IMR-90 (cell line): ENCODE data around the gene TBX3. TPM values are rescaled to one million over a fixed set of nuclear protein-coding genes. Genes with fewer than 3 reads are reported as not detected.

Experiments used
- ATAC-seq: fragments of 200-7000 bp; cut with Tn5 transposase; 2 replicates; pipeline ENCODE4 v1.9.1; 2020; ENCODE audit warnings: low read depth, mild to moderate bottlenecking, moderate library complexity
- BruUV-seq: library from RNA; stranded (reverse); fragments of 400-500 nt; replicated peaks from 2 replicates; lab custom pipeline; 2021; lab: Mats Ljungman, UMichigan
- CTCF ChIA-PET: fragments of 300-600 bp; formaldehyde crosslinking; extraction: SDS; loops from one replicate; lab custom pipeline; 2021; ENCODE audit warnings: antibody characterized with exemption; lab: Yijun Ruan, JAX
- POLR2A ChIA-PET: fragments of 300-600 bp; sonication (Branson Sonifier 250); formaldehyde crosslinking; loops from one replicate; lab custom pipeline; 2022; ENCODE audit warnings: antibody characterized with exemption; ENCODE audit not compliant: unreplicated experiment; lab: Charles Lee
- DNase-seq: peaks from one replicate; pipeline ENCODE4 v3.0.0; 2013
- H2AFZ ChIP-seq: replicated peaks from 2 replicates; pipeline ENCODE3; 2013; ENCODE audit warnings: low read length, mild to moderate bottlenecking; ENCODE audit not compliant: poor library complexity
- H2AK5ac ChIP-seq: 2 replicates; pipeline ENCODE4 v1.6.1; 2013; ENCODE audit warnings: low read depth, low read length, inconsistent platforms
- H2AK9ac ChIP-seq: replicated peaks from 2 replicates; pipeline ENCODE3; 2013; ENCODE audit warnings: mild to moderate bottlenecking, low read depth, low read length, moderate library complexity; ENCODE audit not compliant: poor library complexity
- H2BK120ac ChIP-seq: 2 replicates; pipeline ENCODE4 v1.6.1; 2013; ENCODE audit warnings: low read depth, low read length, inconsistent platforms
- H2BK15ac ChIP-seq: 3 replicates; pipeline ENCODE4 v1.6.1; 2013; ENCODE audit warnings: low read depth, low read length, inconsistent platforms
- H2BK20ac ChIP-seq: 2 replicates; pipeline ENCODE4 v1.6.1; 2013; ENCODE audit warnings: low read depth, mild to moderate bottlenecking, inconsistent platforms, low read length, moderate library complexity
- H2BK5ac ChIP-seq: 2 replicates; pipeline ENCODE4 v1.6.1; 2013; ENCODE audit warnings: mild to moderate bottlenecking, low read depth, low read length, inconsistent platforms; ENCODE audit not compliant: poor library complexity, severe bottlenecking
- H3K14ac ChIP-seq: replicated peaks from 2 replicates; pipeline ENCODE4 v1.6.1; 2013; ENCODE audit warnings: low read depth, low read length, inconsistent platforms
- H3K18ac ChIP-seq: 2 replicates; pipeline ENCODE4 v1.6.1; 2013; ENCODE audit warnings: low read depth, low read length, control low read depth
- H3K23ac ChIP-seq: 2 replicates; pipeline ENCODE4 v1.6.1; 2013; ENCODE audit warnings: low read depth, low read length, inconsistent platforms
- H3K27ac ChIP-seq: 2 replicates; pipeline ENCODE4 v1.5.1; 2013; ENCODE audit warnings: mild to moderate bottlenecking, control low read depth, low read length; ENCODE audit not compliant: insufficient read depth
- H3K27me3 ChIP-seq: 2 replicates; pipeline ENCODE4 v1.6.1; 2013; ENCODE audit warnings: low read length; ENCODE audit not compliant: control insufficient read depth, insufficient read depth
- H3K36me3 ChIP-seq: 2 replicates; pipeline ENCODE4 v1.6.1; 2013; ENCODE audit warnings: low read length, mixed read lengths; ENCODE audit not compliant: control insufficient read depth, insufficient read depth
- H3K4ac ChIP-seq: 2 replicates; pipeline ENCODE4 v1.6.1; 2013; ENCODE audit warnings: low read depth, low read length, inconsistent platforms
- H3K4me1 ChIP-seq: 2 replicates; pipeline ENCODE4 v1.6.1; 2013; ENCODE audit warnings: low read length, mixed read lengths; ENCODE audit not compliant: control insufficient read depth, insufficient read depth
- H3K4me2 ChIP-seq: 2 replicates; pipeline ENCODE4 v1.6.1; 2013; ENCODE audit warnings: low read depth, mild to moderate bottlenecking, control low read depth, low read length, moderate library complexity
- H3K4me3 ChIP-seq: 2 replicates; pipeline ENCODE4 v1.5.1; 2013; ENCODE audit warnings: low read depth, mild to moderate bottlenecking, control low read depth, low read length, moderate library complexity; ENCODE audit not compliant: insufficient read depth
- H3K56ac ChIP-seq: 2 replicates; pipeline ENCODE4 v1.6.1; 2013; ENCODE audit warnings: low read length, inconsistent platforms; ENCODE audit not compliant: insufficient read depth; ENCODE audit errors: extremely low read depth
- H3K79me1 ChIP-seq, 2 experiments: 2 replicates each; pipeline ENCODE4 v1.6.1; 2013; ENCODE audit warnings: low read length in 2 of 2, inconsistent platforms in 1 of 2, low read depth in 1 of 2
- H3K9ac ChIP-seq: 2 replicates; pipeline ENCODE4 v1.6.1; 2013; ENCODE audit warnings: low read depth, low read length, control low read depth
- H3K9me1 ChIP-seq: 2 replicates; pipeline ENCODE4 v1.6.1; 2013; ENCODE audit warnings: low read length, inconsistent platforms; ENCODE audit not compliant: insufficient read depth
- H3K9me3 ChIP-seq: 2 replicates; pipeline ENCODE4 v1.6.1; 2013; ENCODE audit warnings: low read length; ENCODE audit not compliant: control insufficient read depth, insufficient read depth
- H4K20me1 ChIP-seq: 2 replicates; pipeline ENCODE4 v1.6.1; 2013; ENCODE audit warnings: low read length, inconsistent platforms; ENCODE audit not compliant: insufficient read depth
- H4K5ac ChIP-seq: 2 replicates; pipeline ENCODE4 v1.6.1; 2013; ENCODE audit warnings: mild to moderate bottlenecking, low read depth, low read length, control low read depth
- H4K8ac ChIP-seq, 2 experiments: 2 replicates each; pipeline ENCODE4 v1.6.1; 2013; ENCODE audit warnings: low read depth in 2 of 2, low read length in 2 of 2, control low read depth in 1 of 2, inconsistent platforms in 1 of 2
- H4K91ac ChIP-seq: 2 replicates; pipeline ENCODE4 v1.6.1; 2013; ENCODE audit warnings: low read depth, low read length, inconsistent platforms; ENCODE audit not compliant: insufficient read depth
- CHD1 ChIP-seq: IDR thresholded peaks from 2 replicates; pipeline ENCODE4 v1.6.1; 2012; ENCODE audit warnings: low read depth, low read length, improper control_type of control experiment
- MXI1 ChIP-seq: IDR thresholded peaks from 2 replicates; pipeline ENCODE4 v1.6.1; 2012; ENCODE audit warnings: low read depth, mild to moderate bottlenecking, low read length, moderate library complexity, borderline replicate concordance
- RAD21 ChIP-seq: IDR thresholded peaks from 2 replicates; pipeline ENCODE4 v1.6.1; 2012; ENCODE audit warnings: low read length, improper control_type of control experiment
- USF2 ChIP-seq: fragments of 150-350 bp; IDR thresholded peaks from 2 replicates; pipeline ENCODE4 v1.6.1; 2017; ENCODE audit warnings: mild to moderate bottlenecking, antibody characterized with exemption, low read length, low read depth
- dilution Hi-C: fragments of 300-500 bp; cut with HindIII; formaldehyde crosslinking; loops from one replicate; pipeline ENCODE4 v1.14.3; 2018; ENCODE audit warnings: low sequenced_read_pairs; ENCODE audit not compliant: unreplicated experiment
- in situ Hi-C: fragments of 300-500 bp; cut with MboI; formaldehyde crosslinking; loops from 3 replicates; pipeline ENCODE4 v1.14.3; 2019; ENCODE audit warnings: low sequenced_read_pairs, inconsistent platforms, mixed read lengths
- intact Hi-C: fragments of 100-400 bp; cut with micrococcal nuclease; formaldehyde crosslinking; loops from 2 replicates; pipeline ENCODE4 v1.10.0; 2022
- polyA plus RNA-seq, 3 experiments: library from polyadenylated mRNA; depleted of rRNA; stranded (reverse); fragments of >200 nt; gene quantifications; 2 replicates each; pipeline ENCODE4 v1.2.3, GENCODE V29; 2012; ENCODE audit warnings: low replicate concordance in 1 of 3
- total RNA-seq: library from RNA; depleted of rRNA; stranded (reverse); fragments of >200 nt; gene quantifications from 2 replicates; pipeline ENCODE4 v1.2.3, GENCODE V29; 2012
- TF ChIP-seq, protein P1 (sequence below): fragments of 150-350 bp; IDR thresholded peaks from 2 replicates; pipeline ENCODE4 v1.6.1; 2016; ENCODE audit warnings: low read depth, mild to moderate bottlenecking, low read length, moderate library complexity, borderline replicate concordance

Gene TBX3
- total and polyA plus RNA-seq, 2 of the 4 experiments (the other 2 are of a cell fraction), result 15.8 to 44.9 TPM

DNA sequence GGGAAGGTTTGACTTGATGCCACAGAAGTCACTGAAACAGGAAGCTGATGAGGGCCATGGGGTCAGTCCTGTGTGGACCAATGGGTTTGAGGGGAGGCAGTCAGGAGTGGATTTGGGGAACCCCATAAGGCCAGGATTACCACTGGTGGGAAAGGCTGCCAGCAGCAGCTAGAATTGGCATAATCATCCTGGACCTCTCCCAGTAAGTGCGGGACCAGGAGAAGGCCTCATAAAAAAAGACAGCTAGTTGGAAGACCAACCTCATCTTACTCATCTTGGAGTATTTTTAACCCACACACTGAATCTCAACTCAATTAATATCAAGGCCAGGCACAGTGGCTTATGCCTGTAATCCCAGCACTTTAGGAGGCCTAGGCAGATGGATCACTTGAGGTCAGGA lies 22.7 kb downstream of the TBX3 start (continued):
- TF ChIP-seq, protein P1, sequence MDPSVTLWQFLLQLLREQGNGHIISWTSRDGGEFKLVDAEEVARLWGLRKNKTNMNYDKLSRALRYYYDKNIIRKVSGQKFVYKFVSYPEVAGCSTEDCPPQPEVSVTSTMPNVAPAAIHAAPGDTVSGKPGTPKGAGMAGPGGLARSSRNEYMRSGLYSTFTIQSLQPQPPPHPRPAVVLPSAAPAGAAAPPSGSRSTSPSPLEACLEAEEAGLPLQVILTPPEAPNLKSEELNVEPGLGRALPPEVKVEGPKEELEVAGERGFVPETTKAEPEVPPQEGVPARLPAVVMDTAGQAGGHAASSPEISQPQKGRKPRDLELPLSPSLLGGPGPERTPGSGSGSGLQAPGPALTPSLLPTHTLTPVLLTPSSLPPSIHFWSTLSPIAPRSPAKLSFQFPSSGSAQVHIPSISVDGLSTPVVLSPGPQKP, result no peak
- TF ChIP-seq RAD21 (no peak), USF2 (no peak)

DNA sequence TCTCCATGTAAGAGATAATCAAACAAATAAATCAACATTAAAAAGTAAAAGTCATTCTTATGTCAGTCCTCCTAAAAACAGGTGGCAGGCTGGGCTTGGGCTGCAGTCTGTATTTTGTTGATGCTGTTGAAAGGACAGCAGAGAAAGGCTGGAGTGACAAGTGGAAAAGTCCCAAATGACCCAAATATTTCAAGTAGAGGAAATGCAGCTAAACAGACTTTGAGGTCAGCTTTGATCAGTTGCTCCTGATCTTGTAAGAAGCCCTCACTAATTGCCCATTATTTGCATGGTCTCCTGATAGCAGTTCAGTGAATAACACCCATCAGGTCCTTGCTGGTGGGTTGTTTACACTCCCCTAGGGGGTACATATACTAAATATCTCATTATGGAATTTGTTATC lies 24.9 kb downstream of the TBX3 start:
- no peak overlapping the region for H4K91ac ChIP-seq
- ATAC-seq, result no peak
- no peak overlapping the region for H4K8ac ChIP-seq
- H2AK5ac ChIP-seq, result no peak overlapping the region
- TF ChIP-seq CHD1 (no peak), MXI1 (no peak)
- no peak overlapping the region for H2BK5ac ChIP-seq
- no peak overlapping the region for H3K18ac ChIP-seq
- POLR2A ChIA-PET, result no interaction called here
- H2BK15ac ChIP-seq, result no peak overlapping the region
- dilution Hi-C loops, result no loop called here
- no peaks in the 10 kb centered on the region for H4K20me1 ChIP-seq
- 0 out of 2 replicates have a peak, but pooled peaks cover 2% of the 10 kb centered on the region for H3K9me1 ChIP-seq
- no peak overlapping the region for H4K5ac ChIP-seq
- H3K14ac ChIP-seq, result no peak overlapping the region
- H3K4ac ChIP-seq, result no peak overlapping the region
- H3K9me3 ChIP-seq, result no peaks in the 10 kb centered on the region
- no peaks in the 10 kb centered on the region for H3K79me1 ChIP-seq
- no peak overlapping the region for H3K4me3 ChIP-seq
- CTCF ChIA-PET, result interaction anchor here (0.6 to 1.5 kb wide), 3 partner anchors 25 to 739 kb away, joined by 3 to 4 read pairs (median 3); partner anchors contain the start of gene TBX3
- in situ Hi-C loops, result no loop called here
- H3K23ac ChIP-seq, result no peak overlapping the region
- H3K9ac ChIP-seq, result no peak overlapping the region
- no peak overlapping the region for H2AFZ ChIP-seq
- intact Hi-C loops, result no loop called here
- BruUV-seq, result no TSS peak
- DNase-seq, result no peak
- peaks cover 4% of the 10 kb centered on the region; the same call in 1 of the 2 replicates for H3K4me1 ChIP-seq
- no peak overlapping the region for H2BK120ac ChIP-seq
- H3K27ac ChIP-seq, result no peak overlapping the region
- H3K4me2 ChIP-seq, result no peak overlapping the region
- H3K56ac ChIP-seq, result no peak overlapping the region
- H3K27me3 ChIP-seq, result no peaks in the 10 kb centered on the region
- no peaks in the 10 kb centered on the region for H3K36me3 ChIP-seq
- 0 out of 2 replicates have a peak overlapping the region, but pooled peaks have one; percentile 3 for H2BK20ac ChIP-seq
- H2AK9ac ChIP-seq, result no peak overlapping the region
